ENCODE measurements around the gene ARMH3.

GRCh38 chr10:101901340-101901739 lies 154.6 kb downstream of the ARMH3 start:
- TF ChIP-seq, protein P1, sequence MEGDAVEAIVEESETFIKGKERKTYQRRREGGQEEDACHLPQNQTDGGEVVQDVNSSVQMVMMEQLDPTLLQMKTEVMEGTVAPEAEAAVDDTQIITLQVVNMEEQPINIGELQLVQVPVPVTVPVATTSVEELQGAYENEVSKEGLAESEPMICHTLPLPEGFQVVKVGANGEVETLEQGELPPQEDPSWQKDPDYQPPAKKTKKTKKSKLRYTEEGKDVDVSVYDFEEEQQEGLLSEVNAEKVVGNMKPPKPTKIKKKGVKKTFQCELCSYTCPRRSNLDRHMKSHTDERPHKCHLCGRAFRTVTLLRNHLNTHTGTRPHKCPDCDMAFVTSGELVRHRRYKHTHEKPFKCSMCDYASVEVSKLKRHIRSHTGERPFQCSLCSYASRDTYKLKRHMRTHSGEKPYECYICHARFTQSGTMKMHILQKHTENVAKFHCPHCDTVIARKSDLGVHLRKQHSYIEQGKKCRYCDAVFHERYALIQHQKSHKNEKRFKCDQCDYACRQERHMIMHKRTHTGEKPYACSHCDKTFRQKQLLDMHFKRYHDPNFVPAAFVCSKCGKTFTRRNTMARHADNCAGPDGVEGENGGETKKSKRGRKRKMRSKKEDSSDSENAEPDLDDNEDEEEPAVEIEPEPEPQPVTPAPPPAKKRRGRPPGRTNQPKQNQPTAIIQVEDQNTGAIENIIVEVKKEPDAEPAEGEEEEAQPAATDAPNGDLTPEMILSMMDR (conservative IDR thresholded peaks at IDR 0.05 in 1 of 2, IDR thresholded peaks at IDR 0.05 in 1 of 2; ENCODE audit: extremely low read depth in 1 of 2, insufficient read depth in 1 of 2, low read depth in 1 of 2, low read length in 2 of 2): no peak
- no peak for TF ChIP-seq EZH2 (IDR thresholded peaks at IDR 0.05; ENCODE audit: borderline replicate concordance, low read length)

Measured in mammary epithelial cell (primary cell).